SK-N-SH (cell line): ENCODE measurements around the gene ZSWIM1. TPM values are rescaled to one million over a fixed set of nuclear protein-coding genes. Genes with fewer than 3 reads are reported as not detected.
A peak's percentile ranks its signal among the peaks of the same experiment; 100 is the strongest.

Source experiments
- CTCF ChIA-PET: fragments of 300-600, 350-600 bp; formaldehyde crosslinking; extraction: SDS; loops from one replicate; lab custom pipeline; 2021; lab: Yijun Ruan, JAX
- POLR2A ChIA-PET: fragments of 350-600 bp; sonication (Branson Sonifier 250); formaldehyde crosslinking; extraction: SDS; loops from one replicate; lab custom pipeline; 2020; ENCODE audit warnings: antibody characterized with exemption, inconsistent platforms; lab: Yijun Ruan, JAX
- DNase-seq: peaks from one replicate; pipeline ENCODE4 v3.0.0; 2012
- H2AFZ ChIP-seq: fragments of 200-600 bp; sonication (generic); 2 replicates; pipeline ENCODE4 v1.8.1; 2016; ENCODE audit warnings: antibody characterized with exemption, mild to moderate bottlenecking, low read depth
- H3F3A ChIP-seq: fragments of 200-600 bp; sonication (generic); replicated peaks from 2 replicates; pipeline ENCODE3; 2016; ENCODE audit warnings: antibody characterized with exemption, mild to moderate bottlenecking; ENCODE audit not compliant: insufficient read depth
- H3K27ac ChIP-seq, 2 experiments: fragments of 200-500 bp in 1 of 2; fragments of 200-600 bp in 1 of 2; sonication (Bioruptor generic) in 1 of 2; sonication (generic), shearing (Covaris generic) in 1 of 2; 2 replicates each; pipeline versions ENCODE4 v1.5.1 to v1.6.1; 2014 to 2016; ENCODE audit warnings: low read depth in 2 of 2, inconsistent platforms in 1 of 2, low read length in 1 of 2, mild to moderate bottlenecking in 1 of 2, mixed read lengths in 1 of 2
- H3K27me3 ChIP-seq: fragments of 200-600 bp; sonication (generic), shearing (Covaris generic); 2 replicates; pipeline ENCODE4 v1.6.1; 2016; ENCODE audit warnings: mixed run types; ENCODE audit not compliant: insufficient read depth
- H3K36me3 ChIP-seq, 2 experiments: fragments of 200-500 bp in 1 of 2; fragments of 200-600 bp in 1 of 2; sonication (Bioruptor generic) in 1 of 2; sonication (generic) in 1 of 2; replicated peaks in 1 of 2; 2 replicates each; pipeline versions ENCODE3 to v1.5.1; 2014 to 2016; ENCODE audit warnings: low read length in 1 of 2, mild to moderate bottlenecking in 1 of 2; ENCODE audit not compliant: insufficient read depth in 2 of 2, control insufficient read depth in 1 of 2
- H3K4me1 ChIP-seq, 2 experiments: fragments of 200-500 bp in 1 of 2; fragments of 200-600 bp in 1 of 2; sonication (Bioruptor generic) in 1 of 2; sonication (generic), shearing (Covaris generic) in 1 of 2; 2 replicates each; pipeline versions ENCODE4 v1.5.1 to v1.6.1; 2014 to 2016; ENCODE audit warnings: low read depth in 1 of 2, low read length in 1 of 2, mixed run types in 1 of 2; ENCODE audit not compliant: insufficient read depth in 2 of 2, control insufficient read depth in 1 of 2
- H3K4me2 ChIP-seq: fragments of 200-600 bp; sonication (generic), shearing (Covaris generic); 2 replicates; pipeline ENCODE4 v1.6.1; 2017; ENCODE audit warnings: mixed run types
- H3K4me3 ChIP-seq, 2 experiments: fragments of 200-500 bp in 1 of 2; fragments of 200-600 bp in 1 of 2; sonication (Bioruptor generic) in 1 of 2; sonication (generic), shearing (Covaris generic) in 1 of 2; 2 replicates each; pipeline versions ENCODE4 v1.5.1 to v1.8.1; 2014 to 2016; ENCODE audit warnings: low read depth in 2 of 2, inconsistent platforms in 1 of 2, low read length in 1 of 2, mild to moderate bottlenecking in 1 of 2, mixed read lengths in 1 of 2, moderate library complexity in 1 of 2
- H3K79me2 ChIP-seq: fragments of 200-600 bp; sonication (generic); 2 replicates; pipeline ENCODE4 v1.8.1; 2017; ENCODE audit warnings: mild to moderate bottlenecking; ENCODE audit not compliant: insufficient read depth
- H3K9ac ChIP-seq: fragments of 200-600 bp; sonication (generic); 2 replicates; pipeline ENCODE4 v1.6.1; 2017; ENCODE audit warnings: mixed run types
- H3K9me2 ChIP-seq: fragments of 200-600 bp; sonication (generic); 2 replicates; pipeline ENCODE4 v1.6.1; 2017; ENCODE audit warnings: mixed run types
- H3K9me3 ChIP-seq: fragments of 200-600 bp; sonication (generic); 2 replicates; pipeline ENCODE4 v1.6.1; 2017; ENCODE audit warnings: mixed run types, mild to moderate bottlenecking, moderate library complexity
- H4K20me1 ChIP-seq: fragments of 200-600 bp; sonication (generic); 2 replicates; pipeline ENCODE4 v1.6.1; 2017; ENCODE audit warnings: mild to moderate bottlenecking, mixed run types; ENCODE audit not compliant: insufficient read depth
- EZH2phosphoT487 ChIP-seq: fragments of 200-600 bp; sonication (generic); IDR thresholded peaks from 2 replicates; pipeline ENCODE4 v1.6.1; 2017; ENCODE audit warnings: low read depth, mixed run types, mild to moderate bottlenecking, antibody characterized with exemption, moderate library complexity, borderline replicate concordance
- FOSL2 ChIP-seq: IDR thresholded peaks from 2 replicates; pipeline ENCODE4 v1.4.0; 2012; ENCODE audit warnings: low read depth, mild to moderate bottlenecking, moderate library complexity, borderline replicate concordance
- FOXM1 ChIP-seq: IDR thresholded peaks from 2 replicates; pipeline ENCODE4 v1.4.0; 2012; ENCODE audit warnings: low read depth, mild to moderate bottlenecking
- IRF3 ChIP-seq: fragments of 150-350 bp; IDR thresholded peaks from 2 replicates; pipeline ENCODE4 v1.6.1; 2016; ENCODE audit warnings: mild to moderate bottlenecking, low read depth, low read length
- MAX ChIP-seq: IDR thresholded peaks from 2 replicates; pipeline ENCODE4 v1.4.0; 2012; ENCODE audit warnings: low read depth
- MEF2A ChIP-seq: IDR thresholded peaks from 2 replicates; pipeline ENCODE4 v1.4.0; 2012; ENCODE audit warnings: low read depth, borderline replicate concordance
- NRF1 ChIP-seq: IDR thresholded peaks from 2 replicates; pipeline ENCODE4 v1.6.1; 2012; ENCODE audit warnings: low read depth, mild to moderate bottlenecking, low read length
- PBX3 ChIP-seq: IDR thresholded peaks from 2 replicates; pipeline ENCODE4; 2012
- POLR2AphosphoS5 ChIP-seq: IDR thresholded peaks from 2 replicates; pipeline ENCODE4 v1.6.1; 2012; ENCODE audit warnings: low read depth, low read length
- RXRA ChIP-seq: IDR thresholded peaks from 2 replicates; pipeline ENCODE4 v1.4.0; 2012; ENCODE audit warnings: low read depth, mild to moderate bottlenecking, borderline replicate concordance
- TEAD4 ChIP-seq: IDR thresholded peaks from 2 replicates; pipeline ENCODE4 v1.4.0; 2012; ENCODE audit warnings: mild to moderate bottlenecking, borderline replicate concordance; ENCODE audit not compliant: insufficient read depth
- USF1 ChIP-seq: IDR thresholded peaks from 2 replicates; pipeline ENCODE4 v1.4.0; 2012; ENCODE audit warnings: low read depth, borderline replicate concordance
- USF2 ChIP-seq: fragments of 150-350 bp; IDR thresholded peaks from 2 replicates; pipeline ENCODE4 v1.6.1; 2017; ENCODE audit warnings: antibody characterized with exemption, low read length, low read depth, borderline replicate concordance
- WGBS: methylation state at CpG from one replicate; pipeline ENCODE4 v1.1.6; 2017; ENCODE audit warnings: low lambda C conversion rate; 5-methylcytosine and 5-hydroxymethylcytosine counted together
- polyA plus RNA-seq, 3 experiments: library from polyadenylated mRNA; depleted of rRNA; stranded (reverse); fragments of >200 nt; gene quantifications; 2 replicates each; pipeline ENCODE4 v1.2.3, GENCODE V29; 2012

The ZSWIM1 gene
- polyA plus RNA-seq, 1 of the 3 experiments (the other 2 are of a cell fraction) = 1.8 TPM

GRCh38 chr20:45867136-45867818 is 13.8 kb upstream of the ZSWIM1 start:
- peaks cover 0 to 8% of the 10 kb centered on the region in 2 experiments; a peak in 1 of 4 replicates for H3K4me1 ChIP-seq
- no peaks in the 10 kb centered on the region for H3K27me3 ChIP-seq
- ChIA-PET POLR2A (interaction anchor here (0.6 kb wide), 1 partner anchor 696 kb away, joined by 3 read pairs; no protein-coding TSS in a partner anchor), CTCF (interaction anchor here (1.4 kb wide), 1 partner anchor 23 kb away, joined by 4 read pairs; no protein-coding TSS in a partner anchor)
- peak overlapping the region; percentile 50 for H3K9ac ChIP-seq
- H4K20me1 ChIP-seq = no peaks in the 10 kb centered on the region
- no peak overlapping the region for H2AFZ ChIP-seq
- H3K79me2 ChIP-seq = no peaks in the 10 kb centered on the region
- no peaks in the 10 kb centered on the region for H3K36me3 ChIP-seq
- peak overlapping the region in 1 of 2 experiments; percentile 83; a peak in 2 of 4 replicates for H3K27ac ChIP-seq
- DNase-seq = no peak
- WGBS = 94% methylated on average over 6 of the region's 6 CpGs
- no peaks in the 10 kb centered on the region for H3K9me3 ChIP-seq
- H3K9me2 ChIP-seq = no peaks in the 10 kb centered on the region
- TF ChIP-seq IRF3 (no peak), POLR2AphosphoS5 (no peak), PBX3 (no peak), USF1 (no peak), MAX (no peak), USF2 (no peak), MEF2A (no peak), NRF1 (no peak), RXRA (no peak)
- no peak overlapping the region for H3K4me3 ChIP-seq
- H3K4me2 ChIP-seq = 0 out of 2 replicates have a peak overlapping the region, but pooled peaks have one; percentile 34
- H3F3A ChIP-seq = peaks cover 8% of the 10 kb centered on the region

- 0 out of 2 replicates have a peak overlapping the region, but pooled peaks have one; percentile 34 for H3K4me2 ChIP-seq
- peak overlapping the region in 1 of 2 experiments; percentile 83; a peak in 2 of 4 replicates for H3K27ac ChIP-seq
- DNase-seq = no peak
- H3K4me1 ChIP-seq = peaks cover 0 to 8% of the 10 kb centered on the region in 2 experiments; a peak in 1 of 4 replicates
- no peaks in the 10 kb centered on the region for H3K9me2 ChIP-seq
- H3F3A ChIP-seq = peaks cover 8% of the 10 kb centered on the region
- no peaks in the 10 kb centered on the region for H3K79me2 ChIP-seq
- H3K27me3 ChIP-seq = no peaks in the 10 kb centered on the region
- ChIA-PET CTCF (interaction anchor here (1.2 kb wide), 1 partner anchor 119 kb away, joined by 3 read pairs; no protein-coding TSS in a partner anchor), POLR2A (no interaction called here)
- TF ChIP-seq TEAD4 (no peak), EZH2phosphoT487 (no peak), FOXM1 (no peak), MAX (no peak), FOSL2 (no peak), MEF2A (no peak)
- H3K36me3 ChIP-seq = no peaks in the 10 kb centered on the region
- no peak overlapping the region for H3K4me3 ChIP-seq
- 0 out of 2 replicates have a peak overlapping the region, but pooled peaks have one; percentile 26 for H2AFZ ChIP-seq
- peak overlapping the region; percentile 50 for H3K9ac ChIP-seq
- H4K20me1 ChIP-seq = no peaks in the 10 kb centered on the region
- no peaks in the 10 kb centered on the region for H3K9me3 ChIP-seq
Measured at GRCh38 chr20:45867819-45868176, 13.2 kb upstream of the ZSWIM1 start.
